Kidney epithelial cell (primary cell): ENCODE data around the gene WAC. TPM values are rescaled to one million over a fixed set of nuclear protein-coding genes. Genes with fewer than 3 reads are reported as not detected.
A peak's percentile ranks its signal among the peaks of the same experiment; 100 is the strongest.

Experiments used
- DNase-seq: peaks from one replicate; pipeline ENCODE4 v3.0.0-alpha.2; 2010; ENCODE audit warnings: low read depth
- H3K27me3 ChIP-seq: 2 replicates; pipeline ENCODE4 v1.6.0; 2011; ENCODE audit warnings: low read length; ENCODE audit not compliant: control insufficient read depth, insufficient read depth
- H3K36me3 ChIP-seq: 2 replicates; pipeline ENCODE4 v1.5.1; 2011; ENCODE audit warnings: low read length; ENCODE audit not compliant: control insufficient read depth, insufficient read depth
- H3K4me3 ChIP-seq: 2 replicates; pipeline ENCODE4 v1.5.1; 2011; ENCODE audit warnings: low read depth, mild to moderate bottlenecking, control low read depth, low read length
- total RNA-seq: library from RNA; depleted of rRNA; stranded (reverse); fragments of >200 nt; gene quantifications from 2 replicates; pipeline ENCODE4 v1.2.3, GENCODE V29; 2015
- TF ChIP-seq, protein P1 (sequence below): IDR thresholded peaks from 2 replicates; pipeline ENCODE4 v1.5.1; 2011; ENCODE audit warnings: mild to moderate bottlenecking, moderate library complexity, low read length, control low read depth, inconsistent platforms; ENCODE audit not compliant: insufficient read depth, poor library complexity, severe bottlenecking

Gene WAC
- total RNA-seq, 1 donor from 2014 or later, result 83.3 TPM

DNA sequence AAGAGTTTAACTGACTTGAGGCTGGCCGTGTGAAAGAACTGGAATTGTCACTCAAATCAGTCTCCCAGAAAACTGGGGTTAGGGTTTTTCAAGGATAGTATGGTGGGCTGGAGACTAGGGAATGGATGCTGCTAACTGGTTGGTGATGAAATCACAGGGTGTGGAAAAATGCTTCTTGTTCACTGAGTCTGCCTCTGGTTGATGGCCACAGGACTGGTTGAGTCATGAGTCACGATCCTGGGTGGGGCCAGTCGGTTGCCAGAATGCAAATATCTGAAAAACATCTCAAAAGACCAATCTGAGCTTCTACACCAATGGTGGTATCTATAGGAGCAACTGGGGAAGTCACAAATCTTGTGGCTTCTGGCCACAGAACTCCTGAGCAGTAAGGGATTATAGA lies 128.1 kb downstream of the WAC start:
- Histone ChIP-seq H3K27me3 (no peaks in the 10 kb centered on the region), H3K36me3 (no peaks in the 10 kb centered on the region), H3K4me3 (no peak overlapping the region)
- peak; percentile 63 for DNase-seq
- TF ChIP-seq, protein P1, sequence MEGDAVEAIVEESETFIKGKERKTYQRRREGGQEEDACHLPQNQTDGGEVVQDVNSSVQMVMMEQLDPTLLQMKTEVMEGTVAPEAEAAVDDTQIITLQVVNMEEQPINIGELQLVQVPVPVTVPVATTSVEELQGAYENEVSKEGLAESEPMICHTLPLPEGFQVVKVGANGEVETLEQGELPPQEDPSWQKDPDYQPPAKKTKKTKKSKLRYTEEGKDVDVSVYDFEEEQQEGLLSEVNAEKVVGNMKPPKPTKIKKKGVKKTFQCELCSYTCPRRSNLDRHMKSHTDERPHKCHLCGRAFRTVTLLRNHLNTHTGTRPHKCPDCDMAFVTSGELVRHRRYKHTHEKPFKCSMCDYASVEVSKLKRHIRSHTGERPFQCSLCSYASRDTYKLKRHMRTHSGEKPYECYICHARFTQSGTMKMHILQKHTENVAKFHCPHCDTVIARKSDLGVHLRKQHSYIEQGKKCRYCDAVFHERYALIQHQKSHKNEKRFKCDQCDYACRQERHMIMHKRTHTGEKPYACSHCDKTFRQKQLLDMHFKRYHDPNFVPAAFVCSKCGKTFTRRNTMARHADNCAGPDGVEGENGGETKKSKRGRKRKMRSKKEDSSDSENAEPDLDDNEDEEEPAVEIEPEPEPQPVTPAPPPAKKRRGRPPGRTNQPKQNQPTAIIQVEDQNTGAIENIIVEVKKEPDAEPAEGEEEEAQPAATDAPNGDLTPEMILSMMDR, result no peak

DNA sequence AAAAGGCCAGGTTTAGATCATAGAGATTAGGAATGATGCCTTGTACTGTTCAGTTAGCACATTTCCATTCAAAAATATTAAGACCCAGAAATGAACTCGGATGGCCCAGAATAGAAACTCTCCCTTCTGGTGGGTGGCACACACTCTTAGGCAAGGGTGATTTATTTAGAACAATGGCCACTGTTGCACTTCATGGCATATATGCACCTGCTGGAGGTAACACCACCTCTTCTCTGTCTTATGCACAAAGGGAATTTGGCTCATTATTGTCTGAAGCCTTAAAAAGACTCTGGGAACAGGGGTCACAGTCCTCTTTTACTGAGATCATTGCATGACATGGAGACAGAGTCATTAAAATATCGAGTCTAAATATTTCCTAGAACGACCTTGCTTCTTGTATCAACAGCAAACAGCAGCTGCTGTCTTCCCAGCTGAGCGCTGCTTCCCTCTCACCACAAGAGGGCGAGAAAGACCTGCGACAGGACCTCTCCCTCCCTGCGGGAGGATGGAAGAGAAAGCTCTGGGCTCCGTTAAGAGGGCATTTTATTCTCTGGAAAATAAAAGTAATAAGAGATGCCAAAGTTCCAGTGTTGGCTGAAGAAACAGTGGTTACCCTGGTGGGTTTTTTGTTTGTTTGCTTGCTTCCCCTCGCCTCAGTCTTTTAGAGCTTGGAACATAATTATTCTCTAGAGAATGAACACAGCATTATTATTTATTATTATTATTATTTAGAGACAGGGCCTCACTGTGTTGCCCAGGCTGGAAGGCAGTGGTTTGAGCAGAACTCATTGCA lies 130.9 kb downstream of the WAC start:
- H3K4me3 ChIP-seq, result no peak overlapping the region
- no peak for DNase-seq

DNA sequence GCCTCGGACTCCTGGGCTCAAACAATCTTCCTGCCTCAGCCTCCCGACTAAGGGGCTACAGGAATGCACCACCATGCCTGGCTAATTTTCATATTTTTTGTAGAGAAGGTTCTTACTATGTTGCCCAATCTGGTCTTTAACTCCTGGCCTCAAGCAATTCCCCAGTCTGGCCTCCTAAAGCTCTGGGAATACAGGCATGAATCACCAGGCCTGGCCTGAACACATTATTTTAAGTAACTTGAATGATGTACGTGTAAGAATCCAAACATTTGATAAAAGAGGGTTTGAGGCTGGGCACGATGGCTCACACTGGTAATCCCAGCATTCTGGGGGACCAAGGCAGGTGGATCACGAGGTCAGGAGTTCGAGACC lies 131.4 kb downstream of the WAC start:
- DNase-seq, result no peak
- H3K36me3 ChIP-seq, result no peaks in the 10 kb centered on the region
- H3K27me3 ChIP-seq, result no peaks in the 10 kb centered on the region
- H3K4me3 ChIP-seq, result no peak overlapping the region
- TF ChIP-seq, protein P1, result no peak

More for the DNA sequence above, 130.9 kb downstream of the WAC start:
- H3K27me3 ChIP-seq, result no peaks in the 10 kb centered on the region
- H3K36me3 ChIP-seq, result no peaks in the 10 kb centered on the region
- TF ChIP-seq, protein P1, result peak; percentile 99

DNA sequence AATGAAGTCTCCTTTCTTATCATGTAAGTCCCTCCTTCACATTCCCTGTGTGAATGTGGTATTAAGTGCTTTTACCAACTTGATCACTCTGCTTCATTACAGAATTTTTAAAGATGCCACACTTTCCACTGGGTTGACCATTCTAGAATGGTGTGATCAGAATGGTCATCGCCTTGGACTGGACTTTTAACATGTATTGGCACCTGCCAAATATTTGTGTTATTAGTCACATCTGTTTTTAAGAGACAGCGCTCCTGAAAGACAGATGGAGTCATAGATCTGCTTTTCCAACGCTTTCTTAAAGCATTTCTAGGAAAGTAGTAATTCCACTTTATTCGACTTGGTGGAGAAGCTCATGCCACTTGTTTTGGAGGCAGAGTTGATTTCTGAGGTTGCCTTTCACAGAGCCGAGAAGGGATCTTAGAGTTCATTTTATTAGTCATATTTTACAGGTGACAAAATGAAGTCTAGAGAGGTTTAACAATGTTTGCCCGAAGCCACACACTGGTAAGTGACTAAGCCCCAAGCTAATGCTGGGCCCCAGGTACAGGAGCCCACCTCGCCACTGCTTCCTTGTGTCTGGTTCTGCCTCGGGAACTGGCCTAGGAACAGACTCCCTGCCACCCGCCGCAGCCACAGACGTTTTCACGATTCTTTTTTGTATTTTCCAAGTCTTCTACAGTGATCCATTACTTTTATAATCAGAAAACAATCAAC lies 134.0 kb downstream of the WAC start:
- TF ChIP-seq, protein P1, result no peak
- H3K27me3 ChIP-seq, result peaks cover 2% of the 10 kb centered on the region
- no peaks in the 10 kb centered on the region for H3K36me3 ChIP-seq
- no peak for DNase-seq
- no peak overlapping the region for H3K4me3 ChIP-seq

DNA sequence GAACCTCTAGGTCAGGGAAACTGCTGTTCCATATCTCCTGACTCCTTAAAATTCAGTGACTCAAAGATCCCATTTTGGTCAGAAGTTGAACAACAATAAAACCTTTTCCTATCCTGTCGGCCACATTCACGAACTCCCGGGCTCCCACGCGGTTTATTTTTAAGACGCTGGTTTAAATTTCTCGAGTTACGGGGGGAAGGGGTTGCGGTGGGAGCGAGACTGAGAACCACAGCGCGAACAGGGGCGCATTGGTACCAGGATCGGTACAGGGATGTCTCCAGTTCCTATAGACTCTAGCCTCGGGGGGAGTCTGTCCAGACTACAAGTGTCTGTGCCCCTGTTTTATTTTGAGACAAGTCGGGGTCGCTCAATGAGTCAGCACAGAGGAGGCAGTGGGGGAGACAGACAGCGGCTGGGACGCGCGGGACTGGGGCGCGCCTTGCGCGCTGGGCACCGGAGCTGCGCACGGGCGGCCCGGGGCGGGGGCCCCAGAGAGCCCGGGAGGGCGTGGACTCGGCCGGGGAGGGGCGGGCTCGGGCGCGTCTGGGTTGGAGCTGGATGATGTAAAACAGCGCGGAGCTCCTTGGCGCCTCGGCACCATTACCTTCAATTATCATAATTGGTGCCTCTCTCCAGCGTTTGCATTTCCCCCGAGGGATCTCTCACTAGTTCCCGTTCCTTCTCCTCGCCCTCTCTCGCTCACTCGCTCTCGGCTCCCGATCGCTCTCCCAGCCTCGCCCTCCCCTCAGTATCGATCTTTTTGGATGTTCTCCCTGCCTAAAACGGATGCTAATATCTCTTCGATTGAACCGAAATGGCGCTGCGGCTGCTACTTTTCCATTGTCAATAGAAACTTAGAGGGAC lies 135.7 kb downstream of the WAC start:
- Histone ChIP-seq H3K4me3 (peak overlapping the region; percentile 46), H3K36me3 (no peaks in the 10 kb centered on the region), H3K27me3 (peaks cover 2% of the 10 kb centered on the region)
- TF ChIP-seq, protein P1, result no peak
- no peak for DNase-seq
